Stimulated activated naive CD4-positive, alpha-beta T cell (primary cell): ENCODE results near the gene PAQR4.
A peak's percentile ranks its signal among the peaks of the same experiment; 100 is the strongest.

Experiments
- DNase-seq, 6 experiments: peaks; one replicate each; lab custom pipeline; 2025; lab: John Stamatoyannopoulos, UW

PAQR4 gene

DNA sequence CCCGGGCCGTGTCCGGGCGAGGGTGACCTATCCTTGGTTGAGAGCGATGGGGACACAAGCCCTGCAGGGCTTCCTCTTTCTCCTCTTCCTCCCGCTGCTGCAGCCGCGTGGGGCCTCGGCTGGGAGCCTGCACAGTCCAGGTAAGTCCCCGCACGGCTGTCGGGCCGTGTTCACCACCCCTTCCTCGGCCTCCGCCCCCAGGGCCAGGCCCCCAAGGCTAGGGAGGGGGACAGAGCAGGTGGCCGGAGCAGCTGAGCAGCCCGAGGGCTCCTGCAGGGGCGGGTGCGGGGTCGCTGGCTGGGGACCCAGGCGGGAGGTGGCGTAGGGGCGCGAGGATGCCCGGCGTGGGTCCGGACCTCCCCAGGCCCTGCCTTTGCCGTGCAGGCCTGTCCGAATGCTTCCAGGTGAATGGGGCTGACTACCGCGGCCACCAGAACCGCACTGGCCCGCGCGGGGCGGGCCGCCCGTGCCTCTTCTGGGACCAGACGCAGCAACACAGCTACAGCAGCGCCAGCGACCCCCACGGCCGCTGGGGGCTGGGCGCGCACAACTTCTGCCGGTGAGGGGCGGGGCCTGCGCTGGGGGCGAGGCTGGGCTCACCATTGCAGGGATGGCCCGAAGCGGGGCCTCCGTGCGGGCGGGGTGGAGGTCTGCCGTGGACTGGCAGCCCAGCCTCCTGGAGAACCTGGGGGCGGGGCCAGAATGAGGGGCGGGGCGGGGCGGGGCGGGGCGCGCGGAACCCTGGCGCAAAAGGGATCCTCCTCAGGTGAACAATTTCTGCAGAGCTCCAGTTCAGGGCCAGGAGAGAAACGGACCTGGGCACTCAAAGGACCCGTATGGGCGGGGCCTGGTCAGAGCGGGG is 4.4 kb upstream of the PAQR4 start:
- peak; percentile 21 to 74 (median 64) for DNase-seq

DNA sequence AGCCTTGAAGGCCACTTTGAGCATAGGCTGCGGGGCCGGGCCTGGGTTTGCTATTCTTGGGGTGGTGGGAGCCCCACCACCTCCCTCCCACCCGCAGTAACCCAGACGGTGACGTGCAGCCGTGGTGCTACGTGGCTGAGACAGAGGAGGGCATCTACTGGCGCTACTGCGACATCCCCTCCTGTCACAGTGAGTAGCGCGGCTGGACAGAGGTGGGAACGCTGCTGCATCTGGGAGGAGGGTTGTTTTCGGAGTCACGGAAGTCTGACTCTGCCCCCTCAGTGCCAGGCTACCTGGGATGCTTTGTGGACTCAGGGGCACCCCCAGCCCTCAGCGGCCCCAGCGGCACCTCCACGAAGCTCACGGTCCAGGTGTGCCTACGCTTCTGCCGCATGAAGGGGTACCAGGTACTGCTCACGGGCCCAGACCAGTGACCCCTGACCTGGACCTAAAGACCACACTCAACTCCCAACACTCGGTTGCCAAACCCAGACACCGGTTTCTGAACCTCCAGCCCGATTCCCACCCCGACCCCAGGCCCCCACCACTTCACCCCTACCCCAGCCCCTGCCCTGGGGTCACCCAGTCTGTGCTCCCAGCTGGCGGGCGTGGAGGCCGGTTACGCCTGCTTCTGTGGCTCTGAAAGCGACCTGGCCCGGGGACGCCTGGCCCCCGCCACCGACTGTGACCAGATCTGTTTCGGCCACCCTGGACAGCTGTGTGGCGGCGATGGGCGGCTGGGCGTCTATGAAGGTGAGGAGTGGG is 2.9 kb upstream of the PAQR4 start:
- no peak for DNase-seq

DNA sequence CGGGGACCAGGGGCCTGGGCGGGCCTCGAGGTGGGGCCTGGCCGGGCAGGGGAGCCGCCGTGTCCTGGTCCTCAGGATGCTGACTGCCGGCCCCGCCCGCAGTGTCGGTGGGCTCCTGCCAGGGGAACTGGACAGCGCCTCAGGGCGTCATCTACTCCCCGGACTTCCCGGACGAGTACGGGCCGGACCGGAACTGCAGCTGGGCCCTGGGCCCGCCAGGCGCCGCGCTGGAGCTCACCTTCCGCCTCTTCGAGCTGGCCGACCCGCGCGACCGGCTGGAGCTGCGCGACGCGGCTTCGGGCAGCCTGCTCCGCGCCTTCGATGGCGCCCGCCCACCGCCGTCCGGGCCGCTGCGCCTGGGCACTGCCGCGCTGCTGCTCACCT is 2.3 kb upstream of the PAQR4 start:
- DNase-seq = no peak

DNA sequence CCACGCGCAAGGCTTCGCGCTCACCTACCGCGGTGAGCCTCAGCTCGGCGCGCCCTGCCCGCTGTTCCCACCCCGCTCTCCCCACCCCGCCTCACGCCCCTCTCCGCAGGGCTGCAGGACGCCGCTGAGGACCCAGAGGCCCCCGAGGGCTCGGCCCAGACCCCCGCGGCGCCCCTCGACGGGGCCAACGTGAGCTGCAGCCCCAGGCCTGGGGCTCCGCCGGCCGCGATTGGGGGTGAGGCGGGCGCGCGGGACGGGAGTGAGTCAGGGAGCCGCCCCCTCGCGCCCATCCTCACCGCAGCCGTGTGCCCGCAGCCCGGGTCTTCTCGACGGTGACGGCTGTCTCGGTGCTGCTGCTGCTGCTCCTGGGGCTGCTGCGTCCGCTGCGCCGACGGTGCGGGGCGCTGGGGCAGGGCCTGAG is 1.9 kb upstream of the PAQR4 start:
- no peak for DNase-seq

GRCh38 chr16:2967721-2968161 is 1.4 kb upstream of the PAQR4 start:
- no peak for DNase-seq

- DNase-seq = no peak
Observed at GRCh38 chr16:2968368-2968737, 795 bp upstream of the PAQR4 start.

GRCh38 chr16:2969545-2970521 is 685 bp downstream of the PAQR4 start:
- peak in 5 of 6 experiments; percentile 13 to 52 (median 43) for DNase-seq

DNA sequence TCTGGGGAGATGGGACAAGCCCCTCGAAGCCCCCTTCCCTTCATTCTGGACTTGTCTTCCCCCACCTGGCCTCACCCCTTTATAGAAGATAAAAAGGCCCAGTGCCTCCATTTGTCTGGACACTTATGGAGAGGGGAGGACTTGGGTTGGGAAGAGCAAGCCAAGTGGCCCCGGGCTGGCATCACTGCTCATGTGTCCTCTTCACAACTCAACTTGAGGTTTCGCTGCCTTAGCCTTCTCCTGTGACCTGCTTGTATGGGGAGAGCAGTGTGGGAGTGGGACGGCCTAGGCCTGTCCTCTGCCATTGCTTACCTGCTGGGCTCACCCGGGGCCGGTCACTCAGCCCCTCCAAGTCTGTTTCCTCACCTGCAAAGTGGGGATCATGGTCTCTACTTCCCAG is 1.4 kb downstream of the PAQR4 start:
- DNase-seq = no peak

- DNase-seq = no peak
Observed at GRCh38 chr16:2971134-2971984, 2.2 kb downstream of the PAQR4 start.

GRCh38 chr16:2971985-2972784 is 3.0 kb downstream of the PAQR4 start:
- DNase-seq = no peak

- DNase-seq = no peak
Observed at GRCh38 chr16:2973093-2973492, 3.9 kb downstream of the PAQR4 start.

DNA sequence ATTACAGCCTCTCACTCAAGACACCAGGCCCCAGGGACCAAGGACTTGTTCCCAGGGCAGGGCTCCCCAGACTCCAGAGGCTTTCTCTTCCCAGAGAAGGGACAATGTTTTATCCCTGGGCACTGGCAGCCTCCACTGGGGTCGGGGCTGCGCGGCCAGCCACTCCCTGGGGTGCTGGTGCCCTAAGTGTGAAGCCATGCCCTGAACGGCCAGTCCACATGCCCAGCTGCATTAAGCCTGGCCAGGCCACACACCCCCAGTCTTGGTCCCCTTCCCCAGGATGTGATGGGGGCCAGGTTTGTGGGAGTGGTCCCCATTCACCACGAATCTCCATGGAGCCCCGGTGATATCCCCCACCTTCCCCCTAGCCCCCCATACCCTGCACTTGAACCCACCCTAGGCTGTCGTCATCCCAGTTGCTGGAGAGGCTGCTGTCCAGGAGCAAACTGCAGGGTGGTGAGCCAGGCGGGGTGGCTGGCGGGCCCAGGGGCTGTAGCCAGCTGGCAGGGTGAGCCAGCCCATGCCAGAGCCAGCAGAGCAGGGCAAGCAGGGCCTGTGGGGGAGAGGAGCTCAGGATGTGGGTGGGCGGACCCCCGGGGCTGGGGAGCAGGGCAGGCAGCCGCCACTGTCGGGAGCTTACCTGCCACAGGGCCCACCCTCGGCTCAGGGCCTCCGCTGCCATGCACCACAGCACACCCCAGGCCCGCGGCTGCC is 4.6 kb downstream of the PAQR4 start:
- DNase-seq = no peak

- DNase-seq = no peak
Observed at GRCh38 chr16:2974319-2975056, 5.3 kb downstream of the PAQR4 start.

DNA sequence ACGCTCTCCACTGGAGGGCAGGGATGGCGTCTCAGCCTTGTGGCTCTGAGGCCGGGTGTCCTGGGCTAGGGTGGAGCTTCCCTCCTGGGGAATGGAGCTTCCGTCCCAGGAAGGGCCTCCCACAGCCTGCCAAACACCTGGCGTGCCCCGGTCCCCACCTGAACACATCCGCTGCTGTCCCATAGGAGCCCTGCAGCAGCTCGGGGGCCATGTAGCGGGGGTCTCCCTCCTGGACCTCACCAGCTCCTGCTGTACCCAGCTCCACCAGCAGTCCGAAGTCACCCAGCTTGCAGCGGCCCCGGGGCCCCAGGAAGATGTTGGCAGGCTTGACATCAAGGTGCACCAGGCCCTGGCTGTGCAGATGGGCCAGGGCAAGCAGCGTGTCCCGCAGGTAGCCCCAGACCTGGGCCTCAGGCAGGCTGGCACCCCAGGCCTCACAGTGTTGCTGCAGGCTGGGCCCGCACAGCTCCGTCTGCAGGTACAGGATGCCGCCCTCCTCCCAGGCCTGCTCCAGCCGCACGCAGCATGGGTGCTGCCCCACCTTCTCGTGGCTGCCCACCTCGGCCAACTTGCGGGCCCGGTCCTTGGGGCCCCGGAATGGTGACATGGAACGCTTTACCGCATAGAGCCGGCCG is 6.1 kb downstream of the PAQR4 start:
- no peak for DNase-seq

DNA sequence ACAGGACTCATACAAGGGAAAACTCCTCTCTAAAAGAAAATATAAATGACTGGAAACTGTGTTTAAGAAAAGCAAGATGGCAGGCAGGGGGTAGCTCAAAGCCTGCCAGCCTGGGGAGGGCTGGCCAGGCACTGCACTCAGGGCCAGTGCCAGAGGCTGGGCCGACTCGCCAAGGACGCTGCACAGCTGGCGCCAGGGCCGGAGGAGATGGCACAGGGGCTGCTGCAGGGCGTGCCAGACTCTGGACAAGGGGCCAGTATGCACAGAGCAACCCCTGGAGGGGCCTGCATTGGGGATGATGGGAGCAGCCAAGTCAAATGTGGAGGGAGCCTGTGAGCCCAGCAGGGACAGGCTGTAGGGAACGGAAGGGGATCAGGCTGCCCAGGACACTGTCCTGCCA is 7.1 kb downstream of the PAQR4 start:
- DNase-seq = no peak

DNA sequence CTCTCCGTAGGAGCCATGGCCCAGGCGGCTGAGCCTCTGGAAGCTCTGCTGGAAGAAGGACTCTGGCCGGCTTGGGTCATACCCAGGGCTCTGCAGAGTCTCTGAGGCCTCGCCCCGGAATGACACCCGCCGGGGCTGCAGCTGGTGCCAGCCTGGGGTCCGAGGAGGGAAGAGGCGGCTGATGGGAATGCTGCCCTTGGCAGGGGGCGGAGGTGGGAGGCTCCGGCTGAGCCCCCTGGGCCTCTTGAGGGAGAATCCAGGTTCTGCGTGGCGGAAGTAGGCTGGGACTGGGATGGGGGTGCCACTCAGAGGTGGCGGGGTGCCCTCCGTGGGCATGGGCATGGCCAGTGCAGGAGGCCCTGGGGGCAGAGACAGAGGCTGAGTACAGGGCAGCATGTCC is 7.5 kb downstream of the PAQR4 start:
- DNase-seq = no peak

DNA sequence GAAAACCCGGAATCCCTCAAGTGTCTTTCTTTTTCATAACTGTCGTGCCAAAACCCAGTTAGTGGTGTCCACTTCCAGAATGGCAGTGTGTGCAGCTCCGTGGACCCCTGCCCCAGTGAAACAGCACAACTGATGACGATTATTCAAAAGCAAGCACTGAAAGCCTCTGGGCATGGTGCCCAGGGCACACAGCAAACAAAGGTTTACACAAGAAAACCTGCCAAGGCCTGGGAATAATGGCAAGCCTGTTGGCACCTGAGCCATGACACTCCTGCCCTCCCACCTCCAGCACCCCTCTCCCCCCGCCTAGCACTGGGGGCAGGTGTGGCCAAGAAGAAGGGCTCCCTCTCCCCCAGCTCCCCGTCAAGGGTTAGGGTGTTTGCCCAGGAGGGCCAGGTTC is 8.3 kb downstream of the PAQR4 start:
- no peak for DNase-seq

- no peak for DNase-seq
Observed at GRCh38 chr16:2979669-2980226, 10.6 kb downstream of the PAQR4 start.
